ENCODE results near the gene MZB1. TPM values are rescaled to one million over a fixed set of nuclear protein-coding genes. Genes with fewer than 3 reads are reported as not detected.
"Not testable (repeated sequence)": the region's sequence is repeated elsewhere in the genome, so short reads cannot be mapped to it uniquely, and the experiment has no call there.

The MZB1 gene
- total and polyA plus RNA-seq, 10 donors, result 72.6 to 273 (median 129) TPM

GRCh38 chr5:139410121-139410992, 20.6 kb upstream of the MZB1 start:
- Histone ChIP-seq H3K4me3 (no peak overlapping the region), H3K27ac (no peak overlapping the region), H3K9me3 (no peaks in the 10 kb centered on the region), H3K27me3 (replicated peaks in 1 of 7) (no peaks in the 10 kb centered on the region), H3K36me3 (no peaks in the 10 kb centered on the region), H3K4me1 (peaks cover 0 to 30% (median 14%) of the 10 kb centered on the region in 6 donors)
- TF ChIP-seq CTCF (IDR thresholded peaks at IDR 0.05 in 8 of 11, conservative IDR thresholded peaks at IDR 0.05 in 3 of 11) (no peak), POLR2A (IDR thresholded peaks at IDR 0.05) (no peak)
- intact Hi-C loops (cut with DNase I; ENCODE audit: low total_unique reads), result no loop called here
- no peak for DNase-seq
- 81 to 92% (median 88%) methylated on average over 6 of the region's 6 CpGs for WGBS, 5 donors

DNA sequence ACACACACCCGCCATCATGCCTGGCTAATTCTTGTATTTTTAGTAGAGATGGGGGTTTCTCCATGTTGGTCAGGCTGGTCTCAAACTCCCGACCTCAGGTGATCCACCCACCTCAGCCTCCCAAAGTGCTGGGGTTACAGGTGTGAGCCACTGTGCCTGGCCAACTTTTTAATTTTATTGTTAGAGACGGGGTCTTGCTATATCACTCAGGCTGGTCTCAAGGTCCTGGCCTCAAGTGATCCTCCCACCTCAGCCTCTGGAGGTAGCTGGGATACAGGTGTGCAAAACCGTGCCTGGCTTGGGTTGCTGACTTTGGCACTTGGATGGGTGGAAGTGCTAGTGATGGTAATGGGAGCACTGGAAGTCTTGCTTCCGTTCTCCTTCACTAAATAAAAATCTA, 19.4 kb upstream of the MZB1 start:
- H3K27me3 ChIP-seq (replicated peaks in 1 of 7); intact Hi-C loops (cut with DNase I; ENCODE audit: low total_unique reads); H3K27ac ChIP-seq; DNase-seq; H3K36me3 ChIP-seq; H3K9me3 ChIP-seq; H3K4me3 ChIP-seq: not testable (repeated sequence)
- H3K4me1 ChIP-seq, result peaks cover 4 to 26% (median 14%) of the 10 kb centered on the region in 6 donors
- 85 to 92% (median 90%) methylated on average over 5 of the region's 5 CpGs for WGBS, 5 donors

DNA sequence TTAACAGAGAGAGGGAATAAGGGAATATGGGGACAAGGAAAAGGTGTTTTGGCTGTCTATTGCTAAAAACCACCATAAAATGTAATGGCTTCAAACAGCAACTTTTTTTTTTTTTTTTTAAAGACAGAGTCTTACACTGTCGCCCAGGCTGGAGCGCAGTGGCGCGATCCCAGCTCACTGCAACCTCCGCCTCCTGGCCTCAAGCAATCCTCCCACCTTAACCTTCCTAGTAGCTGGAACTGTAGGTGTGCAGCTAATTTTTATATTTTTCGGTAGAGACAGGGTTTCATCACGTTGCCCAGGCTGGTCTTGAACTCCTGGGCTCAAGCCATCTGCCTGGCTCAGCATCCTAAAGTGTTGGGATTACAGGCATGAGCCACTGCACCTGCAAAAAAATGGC, 18.5 kb upstream of the MZB1 start:
- Histone ChIP-seq H3K27me3 (replicated peaks in 1 of 7) (no peaks in the 10 kb centered on the region), H3K27ac (peak overlapping the region in 5 of 8 donors; percentile 41 to 65 (median 49)), H3K9me3 (no peaks in the 10 kb centered on the region), H3K4me1 (peaks cover 7 to 29% (median 19%) of the 10 kb centered on the region in 6 donors), H3K36me3 (no peaks in the 10 kb centered on the region), H3K4me3 (no peak overlapping the region)
- no peak for DNase-seq
- 92 to 95% (median 94%) methylated on average over 7 of the region's 7 CpGs for WGBS, 5 donors
- no peak for TF ChIP-seq POLR2A (IDR thresholded peaks at IDR 0.05)
- TF ChIP-seq POLR2AphosphoS5 (IDR thresholded peaks at IDR 0.05), result no peak
- TF ChIP-seq CTCF (IDR thresholded peaks at IDR 0.05 in 8 of 11, conservative IDR thresholded peaks at IDR 0.05 in 3 of 11), result no peak
- intact Hi-C loops (cut with DNase I; ENCODE audit: low total_unique reads), result no loop called here

DNA sequence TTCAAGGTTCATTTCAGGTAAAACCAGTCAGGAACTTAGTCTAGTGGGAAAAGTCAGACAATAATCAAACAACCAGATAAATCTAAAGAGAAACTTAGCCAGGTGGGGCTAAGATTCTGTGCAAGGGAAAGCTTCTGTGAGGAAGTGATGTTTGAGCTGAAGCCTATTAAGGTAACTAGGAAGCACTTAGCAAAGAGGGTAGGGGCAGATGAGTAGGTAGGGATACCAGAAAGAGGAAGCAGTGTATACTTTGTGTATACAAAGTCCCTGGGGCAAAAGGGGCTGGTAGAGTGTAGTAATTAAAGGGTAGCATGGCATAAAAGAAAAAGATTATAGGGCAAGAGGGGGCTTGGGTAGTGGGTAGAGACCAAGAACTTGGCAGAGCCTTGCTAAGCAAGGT, 17.8 kb upstream of the MZB1 start:
- peak overlapping the region in 6 of 8 donors; percentile 39 to 70 (median 46) for H3K27ac ChIP-seq
- no peak for TF ChIP-seq POLR2AphosphoS5 (IDR thresholded peaks at IDR 0.05)
- TF ChIP-seq POLR2A (IDR thresholded peaks at IDR 0.05), result no peak
- intact Hi-C loops (cut with DNase I; ENCODE audit: low total_unique reads), result no loop called here

DNA sequence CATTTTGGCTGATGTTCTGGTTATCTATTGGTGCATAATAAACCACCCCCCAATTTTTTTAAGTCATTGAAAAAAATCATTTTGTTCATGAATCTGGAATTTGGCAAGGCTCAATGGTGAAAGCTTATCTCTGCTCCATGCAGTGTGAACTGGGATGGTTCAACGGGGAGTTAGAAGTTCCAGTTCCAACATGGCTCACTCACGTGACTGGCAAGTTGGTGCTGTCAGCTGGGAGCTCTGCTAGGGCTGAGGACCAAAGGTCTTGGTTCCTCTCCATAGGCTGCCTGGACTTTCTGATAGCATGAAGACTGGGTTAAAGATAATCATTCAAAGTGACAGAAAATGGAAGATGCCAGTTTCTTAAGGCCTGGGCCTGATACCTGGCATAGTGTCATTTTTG, 17.2 kb upstream of the MZB1 start:
- Histone ChIP-seq H3K36me3 (no peaks in the 10 kb centered on the region), H3K4me1 (peaks cover 9 to 39% (median 26%) of the 10 kb centered on the region in 6 donors), H3K27ac (peak overlapping the region in 6 of 8 donors; percentile 39 to 70 (median 46)), H3K9me3 (no peaks in the 10 kb centered on the region), H3K27me3 (replicated peaks in 1 of 7) (no peaks in the 10 kb centered on the region), H3K4me3 (no peak overlapping the region)
- 80 to 96% (median 92%) methylated on average over 2 of the region's 2 CpGs for WGBS, 5 donors
- TF ChIP-seq POLR2A (IDR thresholded peaks at IDR 0.05) (no peak), POLR2AphosphoS5 (IDR thresholded peaks at IDR 0.05) (no peak), CTCF (IDR thresholded peaks at IDR 0.05 in 8 of 11, conservative IDR thresholded peaks at IDR 0.05 in 3 of 11) (no peak)
- DNase-seq, result no peak
- intact Hi-C loops (cut with DNase I; ENCODE audit: low total_unique reads), result no loop called here

More for the DNA sequence above, 17.8 kb upstream of the MZB1 start:
- Histone ChIP-seq H3K36me3 (no peaks in the 10 kb centered on the region), H3K9me3 (no peaks in the 10 kb centered on the region), H3K4me3 (no peak overlapping the region), H3K27me3 (replicated peaks in 1 of 7) (no peaks in the 10 kb centered on the region), H3K4me1 (peaks cover 9 to 36% (median 26%) of the 10 kb centered on the region in 6 donors)
- no peak for DNase-seq
